KG1 (cell line): ENCODE data around the gene SLC44A2.

Source experiments
- DNase-seq: peaks from one replicate; lab custom pipeline; 2025; lab: John Stamatoyannopoulos, UW

The SLC44A2 gene

DNA sequence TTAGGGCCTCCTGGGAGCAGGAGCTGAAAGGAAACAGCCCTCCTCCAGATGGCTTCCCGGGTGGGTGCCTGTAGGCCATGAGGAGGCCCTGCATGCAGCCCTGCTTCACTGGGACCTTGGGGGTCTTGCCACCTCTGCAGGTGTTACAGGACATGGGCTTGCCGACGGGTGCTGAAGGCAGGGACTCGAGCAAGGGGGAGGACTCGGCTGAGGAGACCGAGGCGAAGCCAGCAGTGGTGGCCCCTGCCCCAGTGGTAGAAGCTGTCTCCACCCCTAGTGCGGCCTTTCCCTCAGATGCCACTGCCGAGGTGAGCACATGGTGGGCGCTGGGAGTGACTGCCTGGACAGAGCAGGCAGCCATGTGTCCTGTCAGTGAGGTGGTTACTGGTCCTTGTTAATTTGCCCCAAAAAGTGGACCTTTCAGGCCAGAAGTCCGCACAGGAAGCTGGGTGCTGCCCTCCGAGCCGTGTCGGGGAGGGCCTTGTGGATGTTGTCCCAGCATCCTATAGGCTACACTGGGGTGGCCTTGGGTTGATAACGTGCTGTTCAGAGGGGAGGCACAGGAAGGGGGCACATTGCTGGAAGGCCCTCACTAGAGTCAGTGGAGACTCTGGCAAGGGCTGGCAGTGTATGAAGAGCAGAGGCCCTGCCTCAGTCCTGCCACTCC is 57.2 kb downstream of the SLC44A2 start:
- DNase-seq: no peak

DNA sequence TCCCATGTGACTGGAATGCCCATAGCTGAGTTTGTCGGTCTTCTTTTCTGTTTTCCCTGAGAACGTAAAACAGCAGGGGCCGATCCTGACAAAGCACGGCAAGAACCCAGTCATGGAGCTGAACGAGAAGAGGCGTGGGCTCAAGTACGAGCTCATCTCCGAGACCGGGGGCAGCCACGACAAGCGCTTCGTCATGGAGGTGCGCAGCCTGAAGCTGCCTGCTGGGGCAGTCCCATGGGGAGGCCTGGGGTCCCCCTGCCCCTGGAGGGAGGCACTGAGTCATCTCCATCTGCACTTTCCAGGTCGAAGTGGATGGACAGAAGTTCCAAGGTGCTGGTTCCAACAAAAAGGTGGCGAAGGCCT is 57.7 kb downstream of the SLC44A2 start:
- no peak for DNase-seq

DNA sequence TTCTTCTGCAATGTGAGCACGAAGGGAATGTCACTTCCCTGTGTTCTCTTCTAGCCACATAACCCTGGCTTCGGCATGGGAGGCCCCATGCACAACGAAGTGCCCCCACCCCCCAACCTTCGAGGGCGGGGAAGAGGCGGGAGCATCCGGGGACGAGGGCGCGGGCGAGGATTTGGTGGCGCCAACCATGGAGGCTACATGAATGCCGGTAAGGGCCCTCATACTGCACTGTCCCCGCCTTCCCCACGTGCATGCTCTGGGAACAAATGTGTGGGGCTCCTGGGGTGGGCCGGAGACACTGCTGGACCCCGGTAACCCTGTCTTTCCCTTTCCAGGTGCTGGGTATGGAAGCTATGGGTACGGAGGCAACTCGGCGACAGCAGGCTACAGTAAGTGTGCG is 58.2 kb downstream of the SLC44A2 start:
- DNase-seq: no peak

DNA sequence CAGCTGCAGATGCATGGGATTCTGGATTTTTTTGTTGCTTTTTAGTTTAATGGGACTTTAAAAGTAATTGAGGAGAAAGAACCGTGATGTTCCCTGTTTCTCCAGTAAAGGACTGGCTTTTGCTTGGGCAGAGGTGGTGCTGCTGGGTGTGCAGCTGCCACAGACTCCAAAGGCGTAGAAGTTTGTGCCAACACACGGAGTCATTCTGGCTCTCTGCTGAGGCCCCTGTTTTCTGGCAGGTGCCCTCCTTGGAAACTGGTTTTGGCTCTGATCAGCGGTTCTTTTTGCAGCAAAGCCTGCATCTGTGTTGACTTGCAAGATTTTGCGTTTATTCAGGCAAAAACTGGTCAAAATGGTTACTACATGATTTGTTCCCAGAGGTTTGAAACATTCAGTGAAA is 59.9 kb downstream of the SLC44A2 start:
- no peak for DNase-seq

DNA sequence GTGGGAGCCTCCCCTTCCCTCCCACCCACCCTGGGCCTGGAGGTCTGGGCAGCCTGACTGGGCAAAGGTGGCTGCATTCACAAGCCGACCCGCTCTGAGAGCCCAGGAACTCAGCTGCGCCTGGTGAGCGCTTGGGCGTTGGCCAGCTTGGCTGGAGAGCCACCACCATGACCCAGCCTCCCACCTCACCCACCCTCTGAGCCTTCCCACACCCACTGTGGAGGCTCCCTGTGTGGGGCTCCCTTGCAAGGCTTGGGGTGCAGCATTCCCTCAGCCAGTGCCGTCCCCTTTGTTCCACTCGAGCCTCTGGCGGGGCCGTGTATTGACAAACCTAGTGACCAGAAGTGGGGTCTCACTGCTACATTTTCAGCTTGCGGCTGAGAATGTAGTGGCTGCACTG is 60.8 kb downstream of the SLC44A2 start:
- no peak for DNase-seq

DNA sequence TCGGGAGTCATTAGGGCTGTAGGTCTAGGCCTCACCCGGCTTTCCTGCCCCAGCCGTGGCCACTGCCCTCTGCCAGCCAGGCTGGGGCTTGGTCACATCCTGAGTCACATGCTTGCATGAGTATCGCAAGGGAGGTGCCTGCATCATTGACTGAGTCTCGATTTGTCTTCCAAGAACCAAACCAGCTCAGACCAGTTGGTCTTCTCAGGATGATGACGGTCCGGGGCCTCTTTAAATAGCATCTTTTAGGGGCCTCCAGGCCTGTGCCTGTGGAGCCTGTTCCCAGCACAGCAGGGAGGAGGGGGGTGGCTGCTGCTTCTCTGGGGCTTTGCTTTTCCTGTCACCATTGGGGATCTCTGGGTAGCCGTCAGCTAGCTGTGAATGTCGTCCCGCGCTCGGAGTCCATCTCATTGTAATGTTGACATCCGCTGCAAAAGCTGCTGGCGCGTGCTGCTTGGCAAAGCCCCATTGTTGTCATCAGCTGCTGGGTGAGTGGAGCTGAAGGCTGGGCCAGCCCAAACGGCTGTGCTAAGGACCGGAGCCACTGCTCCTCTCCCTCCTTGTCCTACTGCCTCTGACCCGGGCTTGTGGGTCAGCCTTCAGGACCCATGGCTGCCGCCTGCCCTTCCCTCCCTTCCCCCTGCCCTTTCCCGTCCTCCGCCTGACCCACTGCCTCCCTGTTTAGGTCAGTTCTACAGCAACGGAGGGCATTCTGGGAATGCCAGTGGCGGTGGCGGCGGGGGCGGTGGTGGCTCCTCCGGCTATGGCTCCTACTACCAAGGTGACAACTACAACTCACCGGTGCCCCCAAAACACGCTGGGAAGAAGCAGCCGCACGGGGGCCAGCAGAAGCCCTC is 61.5 kb downstream of the SLC44A2 start:
- no peak for DNase-seq

DNA sequence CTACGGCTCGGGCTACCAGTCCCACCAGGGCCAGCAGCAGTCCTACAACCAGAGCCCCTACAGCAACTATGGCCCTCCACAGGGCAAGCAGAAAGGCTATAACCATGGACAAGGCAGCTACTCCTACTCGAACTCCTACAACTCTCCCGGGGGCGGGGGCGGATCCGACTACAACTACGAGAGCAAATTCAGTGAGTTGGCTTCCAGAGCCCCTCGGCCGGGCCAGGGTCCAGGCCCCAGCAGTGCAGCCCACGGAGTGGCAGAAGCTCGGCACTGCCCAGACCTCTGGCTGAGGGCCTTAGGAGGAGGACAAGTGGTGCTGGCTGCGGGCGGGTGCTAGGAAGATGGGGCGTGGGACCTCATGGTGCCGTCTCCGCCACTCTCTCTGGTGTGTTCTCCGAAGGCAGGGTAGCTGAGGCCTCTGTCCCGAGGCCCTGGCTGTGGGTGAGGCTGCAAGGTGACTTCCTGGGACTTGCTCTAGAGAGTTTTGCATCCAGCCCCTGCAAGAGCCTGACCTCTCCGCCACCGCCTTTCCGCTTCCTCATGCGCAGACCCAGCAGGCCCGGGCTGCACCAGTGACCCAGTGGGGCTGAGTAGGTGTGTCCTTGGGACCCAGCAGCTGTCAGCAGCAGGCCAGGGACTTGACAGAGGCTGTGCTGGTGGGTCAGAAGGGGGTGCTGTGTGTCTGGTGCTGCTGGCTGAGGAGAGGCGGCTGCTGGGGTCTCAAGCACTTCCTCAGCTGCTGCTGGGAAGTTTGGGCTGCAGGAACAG is 62.4 kb downstream of the SLC44A2 start:
- no peak for DNase-seq

DNA sequence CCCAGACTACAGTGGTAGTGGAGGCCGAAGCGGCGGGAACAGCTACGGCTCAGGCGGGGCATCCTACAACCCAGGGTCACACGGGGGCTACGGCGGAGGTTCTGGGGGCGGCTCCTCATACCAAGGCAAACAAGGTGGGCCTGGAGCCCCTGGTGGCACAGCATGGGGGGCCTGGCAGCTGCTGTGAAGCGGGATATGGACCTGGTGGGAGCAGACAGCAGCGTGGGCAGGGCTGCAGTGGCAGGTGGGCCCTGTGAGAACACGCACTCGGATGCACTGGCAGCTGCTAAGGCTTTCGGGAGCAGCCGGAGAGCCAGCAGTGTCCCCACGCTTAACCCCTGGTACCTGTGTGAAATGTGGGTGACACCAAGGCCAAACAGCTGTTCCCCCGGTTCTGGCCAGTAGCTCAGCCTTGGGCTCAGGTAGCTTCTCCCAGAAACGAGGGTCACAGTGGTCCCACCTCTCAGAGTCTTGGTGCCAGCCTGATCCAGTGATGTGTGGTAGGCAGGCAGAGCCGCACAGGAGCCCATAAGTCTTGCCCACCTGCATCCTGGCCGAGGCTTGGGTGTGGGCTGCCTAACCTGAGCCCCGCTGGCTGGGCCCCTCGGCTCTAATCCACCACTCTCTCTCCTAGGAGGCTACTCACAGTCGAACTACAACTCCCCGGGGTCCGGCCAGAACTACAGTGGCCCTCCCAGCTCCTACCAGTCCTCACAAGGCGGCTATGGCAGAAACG is 63.4 kb downstream of the SLC44A2 start:
- no peak for DNase-seq

DNA sequence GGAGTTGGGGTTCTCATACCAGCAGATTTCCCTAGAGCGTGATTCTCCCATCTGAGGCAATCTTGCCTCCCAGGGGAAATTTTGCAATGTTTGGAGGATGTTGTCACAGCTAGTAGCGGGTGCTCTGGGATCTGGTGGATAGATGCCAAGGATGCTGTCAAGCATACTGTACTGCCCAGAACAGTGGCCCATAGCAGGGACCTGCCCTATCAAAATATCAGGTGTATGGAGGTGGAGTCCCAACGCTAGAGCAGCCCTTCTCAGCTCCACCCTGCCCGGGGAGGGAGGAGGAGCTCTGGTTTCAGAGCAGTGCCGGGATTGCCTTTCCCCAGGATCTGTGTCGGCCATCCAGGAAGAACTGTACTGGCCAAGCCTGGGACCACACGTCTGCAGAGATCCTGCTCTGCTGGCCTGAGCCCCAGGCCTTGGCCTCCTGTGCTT is 65.0 kb downstream of the SLC44A2 start:
- no peak for DNase-seq

DNA sequence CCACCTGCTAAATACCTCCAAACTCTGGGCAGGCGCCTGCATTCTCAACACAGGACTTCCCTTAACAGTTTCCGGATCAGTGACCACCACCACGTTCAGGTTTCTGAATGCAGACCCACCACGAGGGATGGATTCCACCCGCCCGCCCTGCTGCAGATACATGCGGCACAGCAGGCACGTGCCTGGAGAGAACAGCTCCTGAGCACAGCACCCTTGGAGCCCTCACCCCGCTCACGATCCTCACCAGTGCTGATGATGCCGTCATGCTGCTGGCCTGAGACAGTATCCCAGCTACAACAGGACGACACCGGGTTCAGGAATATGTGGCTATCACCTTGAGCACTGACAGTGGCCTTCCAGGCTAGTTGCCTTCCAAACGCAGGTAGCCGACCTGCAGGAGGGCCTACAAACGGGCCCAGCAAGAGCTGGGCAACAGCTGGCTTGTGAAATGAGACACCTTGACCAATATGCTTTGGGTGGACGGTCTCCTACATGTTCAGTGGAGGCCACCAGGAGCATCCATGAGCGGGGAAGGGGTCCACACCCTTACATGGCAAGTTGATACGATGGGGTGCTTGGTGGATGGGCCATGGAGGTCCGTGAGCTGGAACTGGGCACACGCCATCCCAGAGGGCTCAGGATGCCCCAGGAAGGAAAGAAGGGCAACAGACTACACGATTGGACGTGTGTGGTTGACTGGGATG is 66.0 kb downstream of the SLC44A2 start:
- DNase-seq: no peak

DNA sequence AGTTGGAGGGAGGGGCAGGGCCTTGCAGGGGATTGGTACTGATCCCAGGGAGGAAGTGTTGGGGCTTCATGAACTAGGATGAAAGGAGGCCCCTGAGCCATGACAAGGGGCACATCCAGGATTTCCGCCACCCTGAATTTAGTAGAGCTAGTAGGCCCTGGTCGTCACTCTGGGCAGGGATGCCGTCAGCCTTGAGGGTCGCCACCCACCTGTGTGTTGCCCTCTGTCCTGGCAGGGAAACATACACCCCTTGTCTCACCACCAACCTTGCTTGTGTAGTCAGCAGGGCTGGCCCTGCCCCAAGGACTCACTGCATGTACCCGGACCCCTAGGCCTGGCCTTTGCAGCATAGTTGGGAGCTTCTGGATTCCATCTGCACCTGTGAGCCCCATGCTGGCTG is 66.5 kb downstream of the SLC44A2 start:
- DNase-seq: no peak

DNA sequence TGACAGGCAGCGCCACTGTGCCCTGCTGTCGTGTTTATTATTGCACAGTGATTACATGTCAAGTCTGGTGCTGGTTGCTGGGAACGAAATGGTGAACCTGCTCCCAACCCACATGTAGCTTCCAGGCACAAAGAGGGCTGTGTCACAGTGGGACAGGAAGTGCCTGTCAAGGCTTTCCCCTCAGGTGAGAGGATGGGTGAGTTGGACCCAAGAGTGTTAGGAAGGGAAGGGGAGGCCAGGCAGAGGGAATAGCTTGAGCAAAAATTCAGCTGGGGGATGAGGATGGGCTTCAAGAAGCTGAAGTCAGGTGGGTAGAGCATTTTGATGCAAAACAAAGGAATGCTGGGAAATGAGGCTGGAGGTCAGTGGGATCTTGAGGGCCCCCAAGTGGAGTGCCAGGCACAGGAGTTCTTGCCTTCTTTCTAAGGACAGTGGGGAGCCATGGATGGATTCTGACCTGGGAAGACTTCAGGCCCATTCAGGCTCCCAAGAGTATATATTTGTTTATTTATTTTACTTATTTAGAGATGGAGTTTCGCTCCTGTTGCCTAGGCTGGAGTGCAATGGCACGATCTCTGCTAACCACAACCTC is 67.4 kb downstream of the SLC44A2 start:
- DNase-seq: no peak
